Measurements from ENCODE around the gene SPNS2.

DNA sequence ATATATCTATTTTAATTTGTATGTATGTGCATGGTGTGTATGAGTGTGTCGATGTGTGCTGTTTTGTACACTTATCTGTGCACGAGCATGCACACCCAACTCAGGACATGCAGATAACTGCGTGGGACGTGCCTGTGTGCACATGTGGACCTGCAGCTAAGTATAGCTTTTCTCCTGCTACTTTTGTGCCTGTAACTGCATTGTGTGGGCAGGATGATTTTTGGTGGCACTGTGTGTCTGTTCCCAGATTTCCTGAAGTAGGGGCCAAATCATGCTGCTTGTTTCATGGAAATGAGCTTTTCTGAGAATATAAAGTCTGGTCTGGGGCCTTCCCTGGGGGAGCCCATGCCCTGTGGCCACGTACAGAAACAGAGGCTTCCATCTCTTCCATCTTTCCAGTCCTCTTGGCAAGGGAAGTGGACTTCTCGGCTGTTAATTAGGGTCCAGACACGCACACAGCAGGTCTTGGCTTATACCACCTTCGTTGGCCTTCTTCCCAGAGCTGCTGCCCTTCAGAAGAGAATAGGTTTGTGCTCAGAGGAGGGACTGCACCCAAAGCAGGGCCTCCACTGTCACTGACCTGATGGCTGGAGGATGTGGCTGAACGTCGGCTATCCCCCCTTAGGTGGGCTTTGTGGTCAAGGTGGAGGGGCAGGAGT, 34.7 kb upstream of the SPNS2 start:
- TF ChIP-seq, protein P1, sequence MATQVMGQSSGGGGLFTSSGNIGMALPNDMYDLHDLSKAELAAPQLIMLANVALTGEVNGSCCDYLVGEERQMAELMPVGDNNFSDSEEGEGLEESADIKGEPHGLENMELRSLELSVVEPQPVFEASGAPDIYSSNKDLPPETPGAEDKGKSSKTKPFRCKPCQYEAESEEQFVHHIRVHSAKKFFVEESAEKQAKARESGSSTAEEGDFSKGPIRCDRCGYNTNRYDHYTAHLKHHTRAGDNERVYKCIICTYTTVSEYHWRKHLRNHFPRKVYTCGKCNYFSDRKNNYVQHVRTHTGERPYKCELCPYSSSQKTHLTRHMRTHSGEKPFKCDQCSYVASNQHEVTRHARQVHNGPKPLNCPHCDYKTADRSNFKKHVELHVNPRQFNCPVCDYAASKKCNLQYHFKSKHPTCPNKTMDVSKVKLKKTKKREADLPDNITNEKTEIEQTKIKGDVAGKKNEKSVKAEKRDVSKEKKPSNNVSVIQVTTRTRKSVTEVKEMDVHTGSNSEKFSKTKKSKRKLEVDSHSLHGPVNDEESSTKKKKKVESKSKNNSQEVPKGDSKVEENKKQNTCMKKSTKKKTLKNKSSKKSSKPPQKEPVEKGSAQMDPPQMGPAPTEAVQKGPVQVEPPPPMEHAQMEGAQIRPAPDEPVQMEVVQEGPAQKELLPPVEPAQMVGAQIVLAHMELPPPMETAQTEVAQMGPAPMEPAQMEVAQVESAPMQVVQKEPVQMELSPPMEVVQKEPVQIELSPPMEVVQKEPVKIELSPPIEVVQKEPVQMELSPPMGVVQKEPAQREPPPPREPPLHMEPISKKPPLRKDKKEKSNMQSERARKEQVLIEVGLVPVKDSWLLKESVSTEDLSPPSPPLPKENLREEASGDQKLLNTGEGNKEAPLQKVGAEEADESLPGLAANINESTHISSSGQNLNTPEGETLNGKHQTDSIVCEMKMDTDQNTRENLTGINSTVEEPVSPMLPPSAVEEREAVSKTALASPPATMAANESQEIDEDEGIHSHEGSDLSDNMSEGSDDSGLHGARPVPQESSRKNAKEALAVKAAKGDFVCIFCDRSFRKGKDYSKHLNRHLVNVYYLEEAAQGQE (IDR thresholded peaks at IDR 0.05; ENCODE audit: borderline replicate concordance): no peak
- TF ChIP-seq CTCF (IDR thresholded peaks at IDR 0.05; ENCODE audit: poor library complexity, severe bottlenecking): no peak
- no peak for TF ChIP-seq SMC3 (conservative IDR thresholded peaks at IDR 0.05; ENCODE audit: poor library complexity)
- TF ChIP-seq EP300 (conservative IDR thresholded peaks at IDR 0.05; ENCODE audit: poor library complexity, severe bottlenecking): no peak
- TF ChIP-seq RAD21 (conservative IDR thresholded peaks at IDR 0.05): no peak
